GM12878 (cell line): ENCODE data around the gene TSKU. TPM values are rescaled to one million over a fixed set of nuclear protein-coding genes. Genes with fewer than 3 reads are reported as not detected.

Experiments used
- ATAC-seq: fragments of 200-7000 bp; cut with Tn5 transposase; 3 replicates; pipeline ENCODE4 v1.9.1; 2020; ENCODE audit warnings: mild to moderate bottlenecking, moderate library complexity
- BruUV-seq: library from RNA; stranded (reverse); fragments of 400-500 nt; replicated peaks from 2 replicates; lab custom pipeline; 2021; lab: Mats Ljungman, UMichigan
- CTCF ChIA-PET: fragments of 300-600 bp; sonication (Branson Sonifier 250); formaldehyde crosslinking; extraction: SDS; loops from one replicate; lab custom pipeline; 2021; ENCODE audit warnings: inconsistent platforms; lab: Yijun Ruan, JAX
- POLR2A ChIA-PET: fragments of 350-600 bp; formaldehyde crosslinking; extraction: SDS; loops from one replicate; lab custom pipeline; 2021; ENCODE audit warnings: inconsistent platforms; lab: Charles Lee
- RAD21 ChIA-PET: fragments of 300-600 bp; sonication (Branson Sonifier 250); formaldehyde crosslinking; loops from one replicate; lab custom pipeline; 2023; ENCODE audit warnings: antibody characterized with exemption; ENCODE audit not compliant: unreplicated experiment; lab: Charles Lee
- SMC1A ChIA-PET: fragments of 300-600 bp; sonication (Branson Sonifier 250); formaldehyde crosslinking; loops from one replicate; lab custom pipeline; 2023; ENCODE audit not compliant: unreplicated experiment, uncharacterized antibody; lab: Charles Lee
- DNase-seq: peaks from one replicate; pipeline ENCODE4 v3.0.0-alpha.2; 2011; ENCODE audit warnings: low read depth, low spot score
- FAIRE-seq: peaks from 3 replicates; lab custom pipeline; 2011; peaks lifted over from hg19 to GRCh38; lab: Jason Lieb, UNC
- H2AFZ ChIP-seq: 2 replicates; pipeline ENCODE4 v1.6.0; 2011; ENCODE audit warnings: low read depth, low read length, control low read depth; ENCODE audit not compliant: control insufficient read depth
- H3K27ac ChIP-seq: 2 replicates; pipeline ENCODE4 v1.5.1; 2011; ENCODE audit warnings: control low read depth; ENCODE audit not compliant: control insufficient read depth, insufficient read depth
- H3K27me3 ChIP-seq, 2 experiments: replicated peaks in 1 of 2; 2 replicates each; pipeline versions ENCODE4 v1.6.0 to v1.6.1; 2011; ENCODE audit warnings: low read length in 1 of 2; ENCODE audit not compliant: control insufficient read depth in 2 of 2, insufficient read depth in 2 of 2
- H3K36me3 ChIP-seq, 2 experiments: 2 replicates each; pipeline ENCODE4 v1.5.1; 2011; ENCODE audit warnings: low read length in 1 of 2; ENCODE audit not compliant: control insufficient read depth in 2 of 2, insufficient read depth in 2 of 2
- H3K4me1 ChIP-seq: 2 replicates; pipeline ENCODE4 v1.6.1; 2011; ENCODE audit warnings: mild to moderate bottlenecking, low read length, moderate library complexity, mixed read lengths; ENCODE audit not compliant: control insufficient read depth, insufficient read depth
- H3K4me2 ChIP-seq: 2 replicates; pipeline ENCODE4 v1.6.0; 2011; ENCODE audit warnings: control low read depth; ENCODE audit not compliant: control insufficient read depth, insufficient read depth
- H3K4me3 ChIP-seq: fragments of 200-600 bp; sonication (generic); 2 replicates; pipeline ENCODE4 v1.5.1; 2016
- H3K79me2 ChIP-seq: 2 replicates; pipeline ENCODE4 v1.6.0; 2011; ENCODE audit warnings: low read length; ENCODE audit not compliant: control insufficient read depth, insufficient read depth
- H3K9ac ChIP-seq: 2 replicates; pipeline ENCODE4 v1.8.0; 2011; ENCODE audit warnings: low read length, control low read depth, mixed read lengths; ENCODE audit not compliant: control insufficient read depth, insufficient read depth
- H3K9me3 ChIP-seq: replicated peaks from 3 replicates; pipeline ENCODE4 v1.5.1; 2011; ENCODE audit warnings: mild to moderate bottlenecking, low read length; ENCODE audit not compliant: control insufficient read depth, insufficient read depth
- H4K20me1 ChIP-seq: 2 replicates; pipeline ENCODE4 v1.6.0; 2011; ENCODE audit not compliant: control insufficient read depth, insufficient read depth
- IKZF2 ChIP-seq, 2 experiments: fragments of 450-650 bp; IDR thresholded peaks; 2 replicates each; pipeline ENCODE4 v1.6.1; 2017; ENCODE audit warnings: mild to moderate bottlenecking in 2 of 2, moderate library complexity in 2 of 2
- IRF5 ChIP-seq: fragments of 450-650 bp; IDR thresholded peaks from 2 replicates; pipeline ENCODE4 v1.6.1; 2017; ENCODE audit warnings: borderline replicate concordance
- JUNB ChIP-seq: IDR thresholded peaks from 2 replicates; pipeline ENCODE4 v1.6.1; 2016; ENCODE audit warnings: antibody characterized with exemption, mild to moderate bottlenecking
- NR2F1 ChIP-seq: fragments of 450-650 bp; conservative IDR thresholded peaks from 2 replicates; pipeline ENCODE4 v1.6.1; 2017; ENCODE audit warnings: mild to moderate bottlenecking
- SIX5 ChIP-seq: IDR thresholded peaks from 2 replicates; pipeline ENCODE4 v1.6.1; 2011; ENCODE audit warnings: mild to moderate bottlenecking, low read depth, low read length, moderate library complexity; ENCODE audit not compliant: severe bottlenecking
- YBX1 ChIP-seq: fragments of 450-650 bp; IDR thresholded peaks from 2 replicates; pipeline ENCODE4 v1.6.1; 2016; ENCODE audit warnings: antibody characterized with exemption
- WGBS: methylation state at CpG from one replicate; pipeline ENCODE4 v1.1.6; 2016; ENCODE audit warnings: low lambda C conversion rate; ENCODE audit not compliant: insufficient replicate concordance, insufficient coverage; ENCODE audit errors: missing lambda C conversion rate; 5-methylcytosine and 5-hydroxymethylcytosine counted together
- in situ Hi-C: fragments of 300-500 bp; cut with MboI; formaldehyde crosslinking; loops from 9 replicates; pipeline ENCODE4 v1.14.3; 2018; ENCODE audit warnings: mixed read lengths
- intact Hi-C: fragments of 100-400 bp; cut with micrococcal nuclease; formaldehyde crosslinking; loops from one replicate; pipeline ENCODE4 v1.14.2; 2022; ENCODE audit not compliant: unreplicated experiment
- polyA plus RNA-seq, 11 experiments: library from polyadenylated mRNA; depleted of rRNA in 4 of 11; unstranded in 6 of 11; stranded (reverse) in 5 of 11; fragments of >200 nt; fragmentation: Nextera tagmentation in 4 of 11; fragmentation: Illumina TruSeq in 1 of 11; extraction: Ambion mirVana in 4 of 11; extraction: Trizol in 1 of 11; gene quantifications; 1 replicate in 1 of 11; 2 replicates in 10 of 11; pipeline versions ENCODE4 v1.2.1 to v1.2.3, GENCODE V29; 2011 to 2016; ENCODE audit warnings: inconsistent platforms in 2 of 11, missing spikeins in 2 of 11, low read depth in 1 of 11
- total RNA-seq, 4 experiments: library from RNA; depleted of rRNA in 3 of 4; stranded (reverse); fragments of >200 nt in 3 of 4; fragmentation: Illumina TruSeq in 1 of 4; extraction: Trizol in 1 of 4; gene quantifications; 2 replicates each; pipeline versions ENCODE4 v1.2.1 to v1.2.3, GENCODE V29; 2013 to 2021

Gene TSKU
- total and polyA plus RNA-seq, 10 of the 15 experiments (the other 5 are each of a cell fraction or from before 2014, with no cell fraction given), result 0.04 to 1.5 (median 0.62) TPM

GRCh38 chr11:76836613-76837291 lies 53.6 kb downstream of the TSKU start:
- intact Hi-C loops (no loop called here), in situ Hi-C loops (no loop called here)
- POLR2A ChIA-PET, result no interaction called here
- BruUV-seq, result no TSS peak
- WGBS, result 67% methylated on average over 11 of the region's 11 CpGs
- TF ChIP-seq YBX1, result no peak
- no peak for TF ChIP-seq NR2F1
- peaks cover 0 to 1% of the 10 kb centered on the region in 2 experiments; a peak in 1 of 4 replicates for H3K27me3 ChIP-seq
- no peaks in the 10 kb centered on the region for H3K36me3 ChIP-seq
- H4K20me1 ChIP-seq, result no peaks in the 10 kb centered on the region
- RAD21 ChIA-PET, result no interaction called here
- DNase-seq (no peak), ATAC-seq (no peak), FAIRE-seq (no peak)
- H3K4me2 ChIP-seq, result no peak overlapping the region
- H2AFZ ChIP-seq, result no peak overlapping the region
- no peak overlapping the region for H3K9ac ChIP-seq
- CTCF ChIA-PET, result interaction anchor here (4.1 kb wide), 1 partner anchor 82 kb away, joined by 21 read pairs; no protein-coding TSS in a partner anchor
- no peaks in the 10 kb centered on the region for H3K9me3 ChIP-seq
- no peaks in the 10 kb centered on the region for H3K4me1 ChIP-seq
- no peak overlapping the region for H3K27ac ChIP-seq
- SMC1A ChIA-PET, result no interaction called here
- H3K79me2 ChIP-seq, result no peaks in the 10 kb centered on the region
- H3K4me3 ChIP-seq, result no peak overlapping the region

- FAIRE-seq (no peak), DNase-seq (no peak)
- no TSS peak for BruUV-seq
- intact Hi-C loops, result no loop called here
- SMC1A ChIA-PET, result no interaction called here
- Histone ChIP-seq H3K4me3 (no peak overlapping the region), H3K27me3 (peaks cover 0 to 1% of the 10 kb centered on the region in 2 experiments; a peak in 1 of 4 replicates), H3K27ac (no peak overlapping the region)
- no peak for TF ChIP-seq JUNB
- TF ChIP-seq SIX5, result no peak
- no peak for TF ChIP-seq IRF5
- no peak for TF ChIP-seq IKZF2 (IDR thresholded peaks at IDR 0.05)
- TF ChIP-seq, all 136 proteins: peak for 0
- POLR2A ChIA-PET, result no interaction called here
- RAD21 ChIA-PET, result no interaction called here
- Histone ChIP-seq H2AFZ (no peak overlapping the region), H3K9me3 (no peaks in the 10 kb centered on the region), H3K4me2 (no peak overlapping the region), H3K9ac (no peak overlapping the region), H4K20me1 (no peaks in the 10 kb centered on the region), H3K4me1 (no peaks in the 10 kb centered on the region), H3K36me3 (no peaks in the 10 kb centered on the region), H3K79me2 (no peaks in the 10 kb centered on the region)
- CTCF ChIA-PET, result interaction anchor here (0.7 to 1.5 kb wide), 2 partner anchors 77 to 81 kb away, joined by 3 read pairs; no protein-coding TSS in a partner anchor
- WGBS, result 52% methylated on average over 7 of the region's 7 CpGs
- ATAC-seq, result no peak
- in situ Hi-C loops, result no loop called here
Measured at GRCh38 chr11:76837696-76838677, 54.8 kb downstream of the TSKU start.
